Left colon (tissue), 2 donors: ENCODE results near the gene CCNY. TPM values are rescaled to one million over a fixed set of nuclear protein-coding genes. Genes with fewer than 3 reads are reported as not detected.
"Not testable (repeated sequence)": the region's sequence is repeated elsewhere in the genome, so short reads cannot be mapped to it uniquely, and the experiment has no call there.

Experiments
- ATAC-seq: fragments of 200-7000 bp; cut with Tn5 transposase; one replicate; pipeline ENCODE4 v1.9.1; 2020; ENCODE audit warnings: mild to moderate bottlenecking, moderate library complexity
- DNase-seq, 2 donors: peaks; one replicate each; pipeline ENCODE4 v3.0.0-alpha.2; 2020
- intact Hi-C, 2 donors: fragments of 100-400 bp; cut with DNase I in 1 of 2; cut with micrococcal nuclease in 1 of 2; formaldehyde crosslinking; loops; one replicate each; pipeline versions ENCODE4 v1.11.2 to v1.14.0; 2022; cut with DNase I, micrococcal nuclease
- long read RNA-seq: library from polyadenylated mRNA; unstranded; transcript quantifications from one replicate; pipeline ENCODE4 v2.0.0, GENCODE V29; 2021
- total RNA-seq, 2 donors: library from RNA; stranded (reverse); fragmentation: NEBNext Ultra II Directional; extraction: Animal tissue kit (Norgen Biotek cat#: 25700); gene quantifications; one replicate each; pipeline ENCODE4 v1.2.1, GENCODE V29; 2021
- donor health status: DM: no; HTN: no; CAD: no.
- donor health status: DM: yes; HTN: yes; CAD: no.

Gene CCNY
- total RNA-seq: 10 to 100 TPM; 51.6 to 78.0 TPM
- long read RNA-seq, transcript CCNY-203 (10 exons, 3,960 nt): major isoform, 57 of 83 reads
- long read RNA-seq, partial matches to known transcripts: 8 of 83 reads
- long read RNA-seq, other reads (novel, unspliced or antisense): 18 of 83 reads

DNA sequence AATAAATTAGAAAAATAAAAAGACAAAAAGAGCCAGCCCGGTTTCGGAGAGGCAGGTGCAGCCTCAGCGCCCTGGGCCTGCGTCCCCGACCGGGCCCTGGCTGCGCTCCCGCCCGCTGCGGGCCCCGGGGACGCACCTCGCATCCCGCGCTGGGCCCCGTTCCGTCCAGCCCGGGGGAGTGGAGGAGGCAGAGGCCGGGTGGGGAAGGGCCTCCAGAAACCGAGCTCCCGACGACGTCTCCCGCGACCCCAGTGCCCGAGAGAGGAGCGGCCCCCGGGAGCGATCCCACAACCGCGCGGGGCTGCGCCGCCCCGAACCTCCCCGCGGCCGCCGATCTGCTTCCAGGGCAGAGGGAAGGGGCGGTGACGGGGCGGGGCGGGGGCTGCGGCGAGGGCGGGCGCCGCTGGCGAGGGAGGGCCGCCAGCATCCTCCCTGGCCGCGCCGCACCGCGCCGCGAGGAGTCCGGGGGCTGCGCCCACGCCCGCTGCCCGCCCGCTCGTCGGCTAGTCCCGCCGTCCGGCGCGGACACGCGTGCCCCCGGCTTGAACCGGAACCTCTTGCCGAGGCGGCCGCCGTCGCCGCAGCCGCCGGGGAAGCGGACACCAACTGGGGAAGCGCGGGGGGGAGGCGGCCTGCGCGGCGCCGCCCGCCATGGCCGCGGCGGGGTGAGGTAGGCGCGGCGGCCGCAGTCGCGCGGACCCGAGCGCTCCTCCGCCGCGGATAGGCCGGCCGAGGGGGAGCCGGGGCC is at the start of gene CCNY:
Gene CCNY, plus strand, starts transcription at position 426 of the 748 bp plus-strand sequence. CDS start 545 bp downstream, outside the sequence.
- intact Hi-C loops: loop anchor here in 1 of 2 donors (10.0 kb wide), 1 partner anchor 229 kb away; no protein-coding TSS in a partner anchor

GRCh38 chr10:35289198-35289597 is 47.1 kb upstream of the CCNY start:
- intact Hi-C loops: no loop called here
- ATAC-seq (no peak), DNase-seq (no peak)

More for the DNA sequence above, at the start of gene CCNY:
- ATAC-seq (peak; percentile 90), DNase-seq (peak; percentile 73 to 89)

GRCh38 chr10:35294506-35294905 is 41.8 kb upstream of the CCNY start:
- DNase-seq (no peak), ATAC-seq (no peak)
- intact Hi-C loops: no loop called here

DNA sequence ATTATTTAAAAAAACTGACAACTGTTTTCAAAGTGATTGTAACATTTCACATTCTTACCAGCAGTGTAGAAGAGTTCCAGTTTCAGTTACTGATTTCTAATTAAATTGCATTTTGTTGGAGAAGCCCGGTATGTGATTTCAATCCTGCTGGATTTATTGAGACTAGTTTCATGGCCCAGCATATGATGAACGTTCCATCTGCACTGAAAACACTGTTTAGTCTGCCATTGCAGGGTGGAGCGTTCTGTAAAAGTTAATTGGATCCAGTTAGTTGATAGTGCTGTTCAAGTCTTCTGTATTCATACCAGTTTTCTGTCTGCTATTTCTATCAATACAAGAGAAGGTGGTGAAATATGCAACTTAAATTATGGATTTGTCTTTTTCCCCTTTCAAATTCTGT is 37.3 kb upstream of the CCNY start:
- DNase-seq: no peak
- ATAC-seq: no peak
- intact Hi-C loops: no loop called here

GRCh38 chr10:35300063-35300699 is 36.1 kb upstream of the CCNY start:
- DNase-seq: peak; percentile 26 to 28
- intact Hi-C loops: no loop called here
- ATAC-seq: peak; percentile 34

- intact Hi-C loops: no loop called here
- ATAC-seq (no peak), DNase-seq (no peak)
Observed at GRCh38 chr10:35304649-35305048, 31.7 kb upstream of the CCNY start.

DNA sequence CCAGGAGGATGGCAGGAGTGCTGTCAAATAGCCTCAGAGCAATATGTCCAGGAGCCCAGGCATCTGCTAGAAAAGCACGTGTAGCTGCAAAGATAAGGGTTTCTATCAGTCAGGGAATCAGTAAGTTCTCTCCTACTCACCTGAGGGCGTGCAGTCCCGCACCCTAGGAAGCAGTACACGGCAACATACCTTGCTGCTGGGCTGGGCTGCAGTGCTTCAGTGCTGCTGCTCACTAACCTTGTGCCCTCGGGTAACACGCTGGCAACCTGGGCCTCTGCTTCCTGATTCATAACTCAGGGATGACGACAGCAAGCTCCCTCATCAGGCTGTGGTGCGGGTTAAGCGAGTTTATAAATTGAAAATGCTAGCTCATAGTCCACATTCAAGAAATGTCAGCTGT is 29.5 kb upstream of the CCNY start:
- DNase-seq (peak; percentile 35 to 45), ATAC-seq (peak; percentile 98)
- intact Hi-C loops: no loop called here

DNA sequence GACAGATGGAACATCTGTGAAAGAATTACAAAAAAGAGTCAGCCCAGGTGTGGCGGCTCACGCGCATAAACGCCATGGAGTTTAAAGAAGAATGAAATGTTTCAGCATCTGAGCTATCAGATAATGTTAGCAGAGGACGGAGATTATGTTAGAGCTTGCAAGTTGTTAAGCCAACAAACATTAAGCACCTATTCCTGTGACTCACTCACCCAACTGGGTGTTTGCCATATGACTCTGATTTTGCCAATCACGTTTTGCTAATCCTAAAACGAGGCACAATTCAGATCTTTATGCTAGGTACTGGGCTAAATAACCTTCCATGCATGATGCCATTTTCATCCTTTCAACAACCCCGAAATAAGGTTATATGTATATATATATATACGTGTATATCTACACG is 29.0 kb upstream of the CCNY start:
- intact Hi-C loops: no loop called here
- DNase-seq (no peak), ATAC-seq (no peak)

DNA sequence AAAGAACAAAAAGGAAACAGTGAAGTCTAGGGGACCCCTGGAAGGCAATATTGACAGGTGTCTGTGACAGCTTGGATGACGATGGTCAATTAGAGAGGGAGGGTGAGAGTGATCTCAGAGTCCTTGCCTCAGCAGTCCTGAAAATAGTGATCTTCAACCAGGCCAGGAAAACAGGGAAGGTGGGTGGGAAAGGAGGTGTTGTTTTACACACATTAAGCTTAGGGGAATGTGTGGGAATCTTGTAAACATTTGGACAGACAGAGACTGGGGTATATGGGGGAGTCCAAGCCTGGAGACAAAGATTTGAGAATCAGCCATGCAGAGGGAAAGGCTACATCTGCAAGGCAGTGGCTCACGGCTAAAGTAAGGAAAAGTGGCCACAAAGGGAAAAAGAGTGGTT is 27.5 kb upstream of the CCNY start:
- DNase-seq: no peak
- intact Hi-C loops: no loop called here
- ATAC-seq: no peak

GRCh38 chr10:35314142-35314541 is 22.2 kb upstream of the CCNY start:
- intact Hi-C loops, ATAC-seq, DNase-seq: not testable (repeated sequence)

GRCh38 chr10:35315235-35315634 is 21.1 kb upstream of the CCNY start:
- intact Hi-C loops, ATAC-seq, DNase-seq: not testable (repeated sequence)

GRCh38 chr10:35316218-35316967 is 19.9 kb upstream of the CCNY start:
- DNase-seq (no peak), ATAC-seq (no peak)
- intact Hi-C loops: no loop called here

- DNase-seq (no peak), ATAC-seq (no peak)
- intact Hi-C loops: no loop called here
Observed at GRCh38 chr10:35318551-35318950, 17.8 kb upstream of the CCNY start.

GRCh38 chr10:35320341-35320740 is 16.0 kb upstream of the CCNY start:
- no peak for DNase-seq
- no peak for ATAC-seq
- intact Hi-C loops: no loop called here

DNA sequence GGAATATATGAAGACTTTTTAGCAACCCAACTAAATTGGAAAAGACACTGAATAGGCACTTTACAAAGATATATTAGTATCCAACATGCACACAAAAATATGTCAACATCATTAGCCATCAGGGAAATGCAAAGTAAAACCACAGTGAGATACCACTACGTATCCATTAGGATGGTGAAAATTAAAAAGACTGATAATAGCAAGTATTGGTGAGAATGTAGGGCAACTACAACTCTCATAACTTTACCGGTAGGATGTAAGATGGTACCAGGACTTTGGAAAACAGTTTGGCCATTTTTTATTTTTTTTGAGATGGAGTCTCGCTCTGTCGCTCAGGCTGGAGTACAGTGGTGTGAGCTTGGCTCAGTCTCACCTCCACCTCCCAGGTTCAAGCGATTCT is 13.7 kb upstream of the CCNY start:
- DNase-seq: no peak
- no peak for ATAC-seq
- intact Hi-C loops: no loop called here

GRCh38 chr10:35324196-35324595 is 12.1 kb upstream of the CCNY start:
- intact Hi-C loops: no loop called here
- DNase-seq (no peak), ATAC-seq (no peak)

- no peak for ATAC-seq
- intact Hi-C loops: no loop called here
- DNase-seq: no peak
Observed at GRCh38 chr10:35326466-35327235, 9.7 kb upstream of the CCNY start.

GRCh38 chr10:35327790-35328403 is 8.4 kb upstream of the CCNY start:
- ATAC-seq (no peak), DNase-seq (no peak)
- intact Hi-C loops: no loop called here
